Mucosa of descending colon (tissue), 3 donors: ENCODE results near the gene GPR15LG. TPM values are rescaled to one million over a fixed set of nuclear protein-coding genes. Genes with fewer than 3 reads are reported as not detected.

Source experiments
- ATAC-seq: fragments of 200-7000 bp; cut with Tn5 transposase; one replicate; pipeline ENCODE4 v1.9.1; 2020; ENCODE audit warnings: mild to moderate bottlenecking, moderate library complexity
- DNase-seq, 3 donors: peaks; one replicate each; pipeline ENCODE4 v3.0.0-alpha.2; 2020
- H3K36me3 ChIP-seq: fragments of 200-600 bp; one replicate; pipeline ENCODE4 v1.8.0; 2021; ENCODE audit warnings: low read depth, mild to moderate bottlenecking
- H3K4me1 ChIP-seq: fragments of 200-600 bp; one replicate; pipeline ENCODE4 v1.8.0; 2021; ENCODE audit warnings: low read depth, mild to moderate bottlenecking
- H3K4me3 ChIP-seq: fragments of 200-600 bp; one replicate; pipeline ENCODE4 v1.8.0; 2021; ENCODE audit warnings: mild to moderate bottlenecking
- H3K9me3 ChIP-seq: fragments of 200-600 bp; one replicate; pipeline ENCODE4 v1.8.0; 2021; ENCODE audit warnings: mild to moderate bottlenecking
- intact Hi-C, 2 donors: fragments of 100-400 bp; cut with DNase I in 1 of 2; cut with micrococcal nuclease in 1 of 2; formaldehyde crosslinking; loops; one replicate each; pipeline versions ENCODE4 v1.11.0 to v1.11.1; 2022; cut with DNase I, micrococcal nuclease
- total RNA-seq, 3 donors: library from RNA; stranded (reverse); fragmentation: NEBNext Ultra II Directional in 2 of 3; extraction: Animal tissue kit (Norgen Biotek cat#: 25700) in 2 of 3; gene quantifications; one replicate each; pipeline versions ENCODE4 v1.2.1 to v1.2.4, GENCODE V29; 2021 to 2023
- TF ChIP-seq, protein P1 (sequence below): fragments of 200-600 bp; IDR thresholded peaks from one replicate; pipeline ENCODE4 v1.8.0; 2022; ENCODE audit warnings: antibody characterized with exemption, mild to moderate bottlenecking
- donor health status: DM: no; HTN: no; CAD: no; lungs with moderate emphysema.
- donor health status: DM: no; HTN: no; CAD: no.
- donor health status: DM: no; HTN: yes; CAD: no.

GPR15LG gene
- total RNA-seq, 3 donors from 2014 or later = 231 to 725 (median 467) TPM

GRCh38 chr10:84221916-84222315 lies 48.3 kb downstream of the GPR15LG start:
- no peaks in the 10 kb centered on the region for H3K9me3 ChIP-seq
- no peak overlapping the region for H3K4me3 ChIP-seq
- ATAC-seq (no peak), DNase-seq (no peak)
- H3K36me3 ChIP-seq = no peaks in the 10 kb centered on the region
- no peaks in the 10 kb centered on the region for H3K4me1 ChIP-seq
- TF ChIP-seq, protein P1, sequence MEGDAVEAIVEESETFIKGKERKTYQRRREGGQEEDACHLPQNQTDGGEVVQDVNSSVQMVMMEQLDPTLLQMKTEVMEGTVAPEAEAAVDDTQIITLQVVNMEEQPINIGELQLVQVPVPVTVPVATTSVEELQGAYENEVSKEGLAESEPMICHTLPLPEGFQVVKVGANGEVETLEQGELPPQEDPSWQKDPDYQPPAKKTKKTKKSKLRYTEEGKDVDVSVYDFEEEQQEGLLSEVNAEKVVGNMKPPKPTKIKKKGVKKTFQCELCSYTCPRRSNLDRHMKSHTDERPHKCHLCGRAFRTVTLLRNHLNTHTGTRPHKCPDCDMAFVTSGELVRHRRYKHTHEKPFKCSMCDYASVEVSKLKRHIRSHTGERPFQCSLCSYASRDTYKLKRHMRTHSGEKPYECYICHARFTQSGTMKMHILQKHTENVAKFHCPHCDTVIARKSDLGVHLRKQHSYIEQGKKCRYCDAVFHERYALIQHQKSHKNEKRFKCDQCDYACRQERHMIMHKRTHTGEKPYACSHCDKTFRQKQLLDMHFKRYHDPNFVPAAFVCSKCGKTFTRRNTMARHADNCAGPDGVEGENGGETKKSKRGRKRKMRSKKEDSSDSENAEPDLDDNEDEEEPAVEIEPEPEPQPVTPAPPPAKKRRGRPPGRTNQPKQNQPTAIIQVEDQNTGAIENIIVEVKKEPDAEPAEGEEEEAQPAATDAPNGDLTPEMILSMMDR = no peak
- intact Hi-C loops = no loop called here

GRCh38 chr10:84224411-84225028 lies 50.9 kb downstream of the GPR15LG start:
- Histone ChIP-seq H3K36me3 (no peaks in the 10 kb centered on the region), H3K9me3 (no peaks in the 10 kb centered on the region), H3K4me1 (no peaks in the 10 kb centered on the region), H3K4me3 (no peak overlapping the region)
- TF ChIP-seq, protein P1 = no peak
- no peak for ATAC-seq
- intact Hi-C loops = no loop called here
- DNase-seq = no peak

- Histone ChIP-seq H3K4me3 (no peak within 1 kb of the TSS), H3K9me3 (no peaks in the 10 kb centered on the region), H3K36me3 (no peaks in the 10 kb centered on the region), H3K4me1 (no peaks in the 10 kb centered on the region)
- intact Hi-C loops = no loop called here
- DNase-seq (no peak), ATAC-seq (no peak)
- TF ChIP-seq, protein P1 = no peak
Measured at GRCh38 chr10:84225427-84226173, 52.0 kb downstream of the GPR15LG start, which contains the start of gene LRIT2. Gene LRIT2 (minus strand): TSS chr10:84225544. CDS start chr10:84225520, 24 bp downstream.

DNA sequence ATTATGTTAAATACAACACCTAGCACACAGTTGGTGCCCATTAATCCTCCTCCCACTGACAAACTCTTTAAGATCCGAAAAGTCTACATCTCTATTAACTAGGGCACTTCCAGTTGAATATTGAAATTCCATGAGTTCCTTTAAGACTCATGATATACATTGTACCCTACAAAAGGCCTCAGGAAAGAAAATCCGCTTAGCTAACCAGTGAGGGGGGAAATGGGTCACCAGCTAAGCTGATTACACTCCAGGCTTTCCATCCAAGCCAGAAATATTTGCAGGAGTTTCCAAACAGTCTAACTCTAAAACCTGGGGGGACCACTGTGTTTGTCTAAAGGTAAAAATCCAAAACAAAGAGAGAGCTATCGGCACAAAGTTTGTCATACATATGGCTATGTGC lies 53.0 kb downstream of the GPR15LG start:
- intact Hi-C loops = no loop called here
- TF ChIP-seq, protein P1 = no peak
- H3K36me3 ChIP-seq = no peaks in the 10 kb centered on the region
- H3K4me1 ChIP-seq = no peaks in the 10 kb centered on the region
- DNase-seq (no peak), ATAC-seq (no peak)
- H3K4me3 ChIP-seq = no peak overlapping the region
- no peaks in the 10 kb centered on the region for H3K9me3 ChIP-seq

- TF ChIP-seq, protein P1 = no peak
- Histone ChIP-seq H3K4me1 (no peaks in the 10 kb centered on the region), H3K36me3 (no peaks in the 10 kb centered on the region), H3K9me3 (no peaks in the 10 kb centered on the region), H3K4me3 (no peak overlapping the region)
- DNase-seq = no peak
- ATAC-seq = no peak
- intact Hi-C loops = no loop called here
Measured at GRCh38 chr10:84227810-84228209, 54.2 kb downstream of the GPR15LG start.
